ENCODE measurements around the gene LYPD6B.

Gene LYPD6B

GRCh38 chr2:148996805-148997204, 41.7 kb upstream of the LYPD6B start:
- TF ChIP-seq, protein P1, sequence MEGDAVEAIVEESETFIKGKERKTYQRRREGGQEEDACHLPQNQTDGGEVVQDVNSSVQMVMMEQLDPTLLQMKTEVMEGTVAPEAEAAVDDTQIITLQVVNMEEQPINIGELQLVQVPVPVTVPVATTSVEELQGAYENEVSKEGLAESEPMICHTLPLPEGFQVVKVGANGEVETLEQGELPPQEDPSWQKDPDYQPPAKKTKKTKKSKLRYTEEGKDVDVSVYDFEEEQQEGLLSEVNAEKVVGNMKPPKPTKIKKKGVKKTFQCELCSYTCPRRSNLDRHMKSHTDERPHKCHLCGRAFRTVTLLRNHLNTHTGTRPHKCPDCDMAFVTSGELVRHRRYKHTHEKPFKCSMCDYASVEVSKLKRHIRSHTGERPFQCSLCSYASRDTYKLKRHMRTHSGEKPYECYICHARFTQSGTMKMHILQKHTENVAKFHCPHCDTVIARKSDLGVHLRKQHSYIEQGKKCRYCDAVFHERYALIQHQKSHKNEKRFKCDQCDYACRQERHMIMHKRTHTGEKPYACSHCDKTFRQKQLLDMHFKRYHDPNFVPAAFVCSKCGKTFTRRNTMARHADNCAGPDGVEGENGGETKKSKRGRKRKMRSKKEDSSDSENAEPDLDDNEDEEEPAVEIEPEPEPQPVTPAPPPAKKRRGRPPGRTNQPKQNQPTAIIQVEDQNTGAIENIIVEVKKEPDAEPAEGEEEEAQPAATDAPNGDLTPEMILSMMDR (IDR thresholded peaks at IDR 0.05; ENCODE audit: borderline replicate concordance, insufficient read depth, low read depth, low read length), result no peak
- H3K4me3 ChIP-seq (ENCODE audit: low read depth, low read length), result no peak overlapping the region

DNA sequence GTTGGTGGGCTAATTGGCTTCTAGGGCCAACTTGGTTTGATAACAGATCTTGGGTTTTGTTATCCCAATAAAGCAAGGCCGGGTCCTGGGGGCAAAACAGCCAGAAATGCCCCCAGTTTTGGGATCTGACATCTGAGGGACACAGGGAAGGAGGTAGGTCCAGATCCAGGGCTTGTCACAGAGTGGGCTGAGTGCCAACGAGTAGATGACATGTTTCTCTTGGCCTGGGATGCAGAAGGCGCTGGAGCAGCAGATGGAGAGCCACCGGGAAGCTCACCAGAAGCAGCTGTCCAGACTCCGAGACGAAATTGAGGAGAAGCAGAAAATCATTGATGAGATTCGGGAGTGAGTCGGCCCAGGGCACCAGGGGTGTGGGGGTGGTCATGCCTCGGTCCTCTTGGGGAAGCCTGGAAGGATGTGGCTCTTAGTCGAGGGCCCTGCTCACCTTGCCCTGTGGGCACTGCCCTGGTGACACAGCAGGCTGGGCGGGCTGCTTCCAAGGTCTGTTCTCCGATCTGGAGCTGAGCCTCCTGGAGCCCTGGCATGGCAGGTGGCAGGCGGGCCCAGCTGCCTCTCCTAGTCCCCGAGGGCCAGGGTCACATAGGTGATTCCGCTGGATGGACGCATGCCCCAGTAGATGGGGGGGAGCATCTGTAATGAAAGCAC, 40.2 kb upstream of the LYPD6B start:
- TF ChIP-seq, protein P1 (IDR thresholded peaks at IDR 0.05; ENCODE audit: borderline replicate concordance, insufficient read depth, low read depth, low read length), result no peak
- no peak overlapping the region for H3K4me3 ChIP-seq (ENCODE audit: low read depth, low read length)

DNA sequence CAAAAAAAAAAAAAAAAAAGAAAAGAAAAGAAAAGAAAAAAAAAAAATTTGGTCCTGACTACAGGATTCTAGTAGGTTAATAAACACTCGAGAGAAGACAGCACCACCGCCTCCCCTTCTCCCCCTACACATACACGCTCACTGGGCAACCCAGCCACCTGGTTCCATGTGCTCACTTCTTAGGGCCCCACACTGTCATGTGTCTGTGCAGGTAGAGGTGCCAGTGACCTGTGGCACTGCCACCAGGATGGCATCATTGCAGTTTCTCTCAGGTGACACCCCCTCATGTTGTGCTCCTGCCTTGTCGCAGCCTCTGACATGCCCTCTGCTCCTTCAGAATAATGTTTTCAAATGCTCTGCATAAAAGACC, 39.7 kb upstream of the LYPD6B start:
- TF ChIP-seq, protein P1 (IDR thresholded peaks at IDR 0.05; ENCODE audit: borderline replicate concordance, insufficient read depth, low read depth, low read length), result no peak
- no peak overlapping the region for H3K4me3 ChIP-seq (ENCODE audit: low read depth, low read length)

- H3K4me3 ChIP-seq (ENCODE audit: low read depth, low read length), result no peak overlapping the region
- TF ChIP-seq, protein P1 (IDR thresholded peaks at IDR 0.05; ENCODE audit: borderline replicate concordance, insufficient read depth, low read depth, low read length), result no peak
Measured at GRCh38 chr2:148999451-148999921, 39.0 kb upstream of the LYPD6B start.

GRCh38 chr2:149000158-149000938, 38.2 kb upstream of the LYPD6B start:
- TF ChIP-seq, protein P1 (IDR thresholded peaks at IDR 0.05; ENCODE audit: borderline replicate concordance, insufficient read depth, low read depth, low read length), result no peak
- H3K4me3 ChIP-seq (ENCODE audit: low read depth, low read length), result no peak overlapping the region

DNA sequence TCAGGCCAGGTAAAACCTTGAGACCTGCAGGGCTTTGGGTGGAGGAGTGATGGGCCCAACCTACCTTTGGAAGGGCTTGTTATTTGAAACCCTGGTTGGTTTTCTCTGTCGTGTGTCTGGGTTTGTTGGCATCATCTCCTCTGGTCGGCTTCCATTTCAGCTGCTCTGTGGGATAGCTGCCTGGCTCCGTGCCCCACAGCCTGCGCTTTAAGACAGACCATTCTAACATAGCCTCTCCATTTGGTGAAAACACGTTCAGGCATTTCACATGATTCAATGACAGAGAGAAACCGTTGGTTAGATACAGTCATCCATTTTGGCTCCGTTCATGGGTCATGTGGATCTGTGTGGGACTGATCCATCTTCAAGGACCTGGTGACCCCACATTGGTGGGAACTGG, 37.0 kb upstream of the LYPD6B start:
- TF ChIP-seq, protein P1 (IDR thresholded peaks at IDR 0.05; ENCODE audit: borderline replicate concordance, insufficient read depth, low read depth, low read length), result no peak
- no peak overlapping the region for H3K4me3 ChIP-seq (ENCODE audit: low read depth, low read length)
